Measurements from ENCODE around the gene PEX14.

Gene PEX14

GRCh38 chr1:10679496-10680220 lies 204.9 kb downstream of the PEX14 start:
- no peak overlapping the region for H3K4me3 ChIP-seq (ENCODE audit: low read length)
- TF ChIP-seq CTCF (IDR thresholded peaks at IDR 0.05; ENCODE audit: insufficient read depth, low read depth, low read length, missing control alignments), result no peak
- DNase-seq (ENCODE audit: low read depth), result peak; percentile 75
